ENCODE results near the gene QSOX2.

The QSOX2 gene

GRCh38 chr9:136203408-136204144 lies 42.0 kb downstream of the QSOX2 start:
- DNase-seq (ENCODE audit: low spot score): peak; percentile 59
- TF ChIP-seq CTCF (IDR thresholded peaks at IDR 0.05; ENCODE audit: extremely low read depth, insufficient read depth, missing control alignments): no peak
- in situ Hi-C loops (cut with MboI; ENCODE audit: low pct_unique_long_range_greater_than_20kb, low sequenced_read_pairs, unreplicated experiment): no loop called here

GRCh38 chr9:136202454-136203407 lies 42.9 kb downstream of the QSOX2 start:
- DNase-seq (ENCODE audit: low spot score): no peak
- in situ Hi-C loops (cut with MboI; ENCODE audit: low pct_unique_long_range_greater_than_20kb, low sequenced_read_pairs, unreplicated experiment): no loop called here
- no peak for TF ChIP-seq CTCF (IDR thresholded peaks at IDR 0.05; ENCODE audit: extremely low read depth, insufficient read depth, missing control alignments)

GRCh38 chr9:136201609-136202453 lies 43.8 kb downstream of the QSOX2 start:
- no peak for TF ChIP-seq CTCF (IDR thresholded peaks at IDR 0.05; ENCODE audit: extremely low read depth, insufficient read depth, missing control alignments)
- DNase-seq (ENCODE audit: low spot score): peak; percentile 75

GRCh38 chr9:136201174-136201573 lies 44.4 kb downstream of the QSOX2 start:
- TF ChIP-seq CTCF (IDR thresholded peaks at IDR 0.05; ENCODE audit: extremely low read depth, insufficient read depth, missing control alignments): no peak
- no peak for DNase-seq (ENCODE audit: low spot score)
- in situ Hi-C loops (cut with MboI; ENCODE audit: low pct_unique_long_range_greater_than_20kb, low sequenced_read_pairs, unreplicated experiment): no loop called here

More at GRCh38 chr9:136201609-136202453, 43.8 kb downstream of the QSOX2 start:
- in situ Hi-C loops (cut with MboI; ENCODE audit: low pct_unique_long_range_greater_than_20kb, low sequenced_read_pairs, unreplicated experiment): no loop called here

GRCh38 chr9:136200424-136200823 lies 45.2 kb downstream of the QSOX2 start:
- no peak for DNase-seq (ENCODE audit: low spot score)
- no peak for TF ChIP-seq CTCF (IDR thresholded peaks at IDR 0.05; ENCODE audit: extremely low read depth, insufficient read depth, missing control alignments)
- in situ Hi-C loops (cut with MboI; ENCODE audit: low pct_unique_long_range_greater_than_20kb, low sequenced_read_pairs, unreplicated experiment): no loop called here

Data from GM13977 (cell line).